Ishikawa (cell line): ENCODE results near the gene ZNF880.

ENCODE experiments used
- CREB1 ChIP-seq: IDR thresholded peaks from 2 replicates; pipeline ENCODE4 v1.6.1; 2012; ENCODE audit warnings: low read depth
- EP300 ChIP-seq: IDR thresholded peaks from 2 replicates; pipeline ENCODE4 v1.6.1; 2012; ENCODE audit warnings: borderline replicate concordance
- NFIC ChIP-seq: IDR thresholded peaks from 2 replicates; pipeline ENCODE4 v1.6.1; 2012
- TEAD4 ChIP-seq: IDR thresholded peaks from 2 replicates; pipeline ENCODE4 v1.6.1; 2012
- YY1 ChIP-seq: IDR thresholded peaks from 2 replicates; pipeline ENCODE4 v1.6.1; 2012; ENCODE audit warnings: low read depth

ZNF880 gene

GRCh38 chr19:52428937-52429336, 59.2 kb downstream of the ZNF880 start, which contains the start of gene ZNF534:
Gene ZNF534 (plus strand): TSS chr19:52429148. CDS start chr19:52431475, 2,327 bp downstream.
- TF ChIP-seq CREB1 (no peak), NFIC (no peak), EP300 (no peak), TEAD4 (no peak), YY1 (no peak)
